Measurements from ENCODE around the gene PDZD2.

DNA sequence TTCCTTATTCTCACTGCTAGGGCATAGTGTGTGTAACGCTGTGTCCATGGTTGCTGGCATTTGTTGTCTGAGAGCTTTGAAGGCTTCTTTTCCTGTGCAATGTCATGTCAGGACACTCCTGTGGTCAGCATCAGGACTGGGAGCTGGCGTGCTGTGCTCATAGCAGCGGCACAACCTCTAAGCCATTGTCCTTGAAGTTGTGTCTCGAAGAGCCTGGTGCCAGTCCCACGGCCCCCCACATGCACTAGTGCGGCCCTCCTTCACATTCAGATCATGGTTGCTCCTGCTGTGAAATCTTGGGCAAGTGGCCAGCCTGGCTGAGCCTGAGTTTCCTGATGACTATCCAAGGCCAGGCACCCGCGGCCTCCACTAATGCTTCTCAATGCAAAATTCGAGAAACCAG is 32.4 kb downstream of the PDZD2 start:
- TF ChIP-seq, protein P1, sequence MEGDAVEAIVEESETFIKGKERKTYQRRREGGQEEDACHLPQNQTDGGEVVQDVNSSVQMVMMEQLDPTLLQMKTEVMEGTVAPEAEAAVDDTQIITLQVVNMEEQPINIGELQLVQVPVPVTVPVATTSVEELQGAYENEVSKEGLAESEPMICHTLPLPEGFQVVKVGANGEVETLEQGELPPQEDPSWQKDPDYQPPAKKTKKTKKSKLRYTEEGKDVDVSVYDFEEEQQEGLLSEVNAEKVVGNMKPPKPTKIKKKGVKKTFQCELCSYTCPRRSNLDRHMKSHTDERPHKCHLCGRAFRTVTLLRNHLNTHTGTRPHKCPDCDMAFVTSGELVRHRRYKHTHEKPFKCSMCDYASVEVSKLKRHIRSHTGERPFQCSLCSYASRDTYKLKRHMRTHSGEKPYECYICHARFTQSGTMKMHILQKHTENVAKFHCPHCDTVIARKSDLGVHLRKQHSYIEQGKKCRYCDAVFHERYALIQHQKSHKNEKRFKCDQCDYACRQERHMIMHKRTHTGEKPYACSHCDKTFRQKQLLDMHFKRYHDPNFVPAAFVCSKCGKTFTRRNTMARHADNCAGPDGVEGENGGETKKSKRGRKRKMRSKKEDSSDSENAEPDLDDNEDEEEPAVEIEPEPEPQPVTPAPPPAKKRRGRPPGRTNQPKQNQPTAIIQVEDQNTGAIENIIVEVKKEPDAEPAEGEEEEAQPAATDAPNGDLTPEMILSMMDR (IDR thresholded peaks at IDR 0.05) = no peak
- no peak for TF ChIP-seq POLR2A (IDR thresholded peaks at IDR 0.05)
